ENCODE measurements around the gene HIPK2.

DNA sequence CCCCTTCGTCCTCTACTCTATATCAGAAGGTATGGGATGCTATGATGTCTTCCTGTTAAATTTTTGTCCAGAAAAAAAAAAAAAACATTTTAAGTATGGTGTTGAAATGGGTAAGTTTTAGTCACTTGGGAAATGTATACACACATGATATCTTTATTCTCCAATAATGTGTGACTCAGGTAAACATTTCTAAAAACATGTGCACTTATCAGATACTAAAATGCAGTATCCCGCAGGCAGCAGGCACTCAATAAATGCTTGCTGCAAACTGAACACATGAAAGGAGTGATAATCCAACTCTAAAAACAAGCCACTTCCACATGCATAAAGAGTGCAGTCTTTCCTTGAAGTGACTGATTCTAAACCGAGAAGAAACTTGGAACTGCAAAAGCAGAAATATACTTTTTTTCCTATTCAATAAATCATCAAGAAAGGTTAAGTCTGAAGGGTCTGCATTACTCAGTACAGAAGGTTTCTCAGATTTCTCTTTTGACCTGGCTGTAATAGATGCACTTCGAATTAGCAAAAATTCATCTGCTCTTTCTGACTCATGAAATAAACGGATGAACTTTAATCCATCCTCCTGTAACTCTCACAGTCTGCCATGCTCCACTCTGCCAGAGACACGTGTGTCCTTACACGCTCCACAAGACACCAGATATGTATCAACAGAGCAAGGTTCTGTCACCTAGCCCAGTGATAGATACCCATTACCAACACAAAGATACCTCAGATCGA lies 84.0 kb downstream of the HIPK2 start:
- TF ChIP-seq POLR2A (IDR thresholded peaks at IDR 0.05) (no peak), POLR2AphosphoS5 (IDR thresholded peaks at IDR 0.05) (no peak)
